PC-9 (cell line): Measurements from ENCODE around the gene RBFOX2.

Experiments
- CTCF ChIP-seq: fragments of 200-600 bp; sonication (generic); conservative IDR thresholded peaks from 2 replicates; pipeline ENCODE4 v1.6.1; 2017; ENCODE audit warnings: mixed run types, antibody characterized with exemption, mild to moderate bottlenecking, moderate library complexity
- EZH2 ChIP-seq: fragments of 200-600 bp; sonication (generic); IDR thresholded peaks from 2 replicates; pipeline ENCODE4 v1.8.0; 2017; ENCODE audit warnings: antibody characterized with exemption, low read depth

- TF ChIP-seq CTCF, result no peak
- no peak for TF ChIP-seq EZH2
These were observed 204.4 kb downstream of the RBFOX2 start for GRCh38 chr22:35824256-35824655.
